Diencephalon (tissue), 1 donor: ENCODE results near the gene SLC22A31. TPM values are rescaled to one million over a fixed set of nuclear protein-coding genes. Genes with fewer than 3 reads are reported as not detected.

Experiments used
- total RNA-seq: library from RNA; depleted of rRNA; stranded (reverse); fragments of >200 nt; gene quantifications from one replicate; pipeline ENCODE4 v1.2.3, GENCODE V29; 2014

The SLC22A31 gene
- not detected for total RNA-seq

DNA sequence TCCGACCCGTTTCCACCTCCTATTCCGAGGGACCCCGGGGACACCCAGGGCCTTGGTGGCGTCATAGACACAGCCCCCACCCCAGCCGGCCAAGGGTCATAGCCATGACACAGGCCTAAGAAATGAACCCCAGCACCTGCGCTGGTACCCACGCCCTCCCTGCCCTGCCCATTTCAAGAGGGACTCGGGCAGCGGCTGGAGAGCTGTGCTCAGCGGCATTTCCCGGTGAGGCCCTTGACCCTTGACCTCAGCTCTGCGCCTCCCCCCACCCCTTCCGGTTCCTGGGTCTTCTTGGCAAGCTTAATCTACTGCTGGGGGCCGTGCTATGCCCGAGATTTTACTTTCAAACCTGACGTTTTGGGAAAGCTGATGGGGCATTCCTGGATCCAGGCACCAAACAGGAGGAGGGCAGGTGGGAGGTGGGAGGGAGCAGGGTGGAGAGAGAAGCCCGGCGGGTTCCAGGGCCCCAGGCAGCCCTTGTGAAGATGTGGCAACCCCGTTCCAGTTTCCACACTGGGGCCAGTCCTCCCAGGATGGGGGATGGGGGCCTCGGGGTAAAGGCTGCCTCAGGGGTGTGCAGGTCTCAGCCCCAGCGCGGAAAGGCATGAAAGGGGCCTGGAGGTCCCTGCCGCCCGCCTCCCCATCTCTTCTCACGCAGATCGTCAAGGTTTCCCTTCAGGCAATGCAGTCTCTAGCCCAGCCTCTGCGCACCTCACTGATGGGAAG is at the start of gene SLC22A31:
Gene SLC22A31 (minus strand): TSS at position 414 of the 726 bp plus-strand sequence. CDS start 36 bp downstream, at position 378.

DNA sequence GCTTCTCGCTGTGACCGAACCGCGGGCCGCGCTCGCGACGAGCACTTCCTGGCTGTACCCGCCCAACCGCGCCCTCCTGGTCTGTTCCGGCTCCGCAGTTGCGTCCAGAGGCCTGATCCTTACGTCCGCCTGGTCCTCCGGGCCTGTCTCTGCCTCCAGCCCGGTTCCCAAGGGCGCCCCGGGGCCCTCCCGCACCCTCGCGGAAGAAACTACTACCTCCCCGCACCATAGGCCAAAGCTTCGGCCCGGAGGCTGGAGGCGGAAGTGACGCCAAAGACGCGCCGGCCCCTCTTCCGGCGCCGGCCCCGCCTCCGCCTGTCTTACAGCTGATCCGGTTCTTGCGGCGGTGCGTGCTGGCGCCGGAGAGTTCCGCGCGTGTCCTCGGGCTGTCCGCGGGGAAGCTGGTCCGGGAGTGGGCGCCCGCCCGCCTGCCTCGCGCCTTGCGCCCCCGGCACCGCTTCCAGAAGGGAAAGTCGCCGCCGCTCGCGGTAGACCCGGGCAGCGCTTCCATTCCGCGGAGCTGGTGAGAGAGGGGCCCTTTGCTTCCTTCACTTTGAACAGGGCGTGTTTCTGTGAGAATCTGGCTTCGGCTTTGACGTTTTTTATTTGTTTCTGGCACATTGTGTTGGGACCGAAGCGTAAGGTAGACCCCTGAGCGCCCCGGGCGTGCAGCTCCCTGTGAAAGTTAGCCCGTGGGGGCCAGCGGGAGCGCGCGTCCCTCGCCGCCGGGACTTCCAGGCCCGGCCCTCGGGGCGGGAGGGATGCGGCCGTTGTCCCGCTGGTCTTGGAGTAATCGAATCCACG is 17.3 kb upstream of the SLC22A31 start, which contains the start of gene ZNF778:
Gene ZNF778 (plus strand): TSS at position 316 of the 804 bp plus-strand sequence. CDS start 3,425 bp downstream, outside the sequence.

DNA sequence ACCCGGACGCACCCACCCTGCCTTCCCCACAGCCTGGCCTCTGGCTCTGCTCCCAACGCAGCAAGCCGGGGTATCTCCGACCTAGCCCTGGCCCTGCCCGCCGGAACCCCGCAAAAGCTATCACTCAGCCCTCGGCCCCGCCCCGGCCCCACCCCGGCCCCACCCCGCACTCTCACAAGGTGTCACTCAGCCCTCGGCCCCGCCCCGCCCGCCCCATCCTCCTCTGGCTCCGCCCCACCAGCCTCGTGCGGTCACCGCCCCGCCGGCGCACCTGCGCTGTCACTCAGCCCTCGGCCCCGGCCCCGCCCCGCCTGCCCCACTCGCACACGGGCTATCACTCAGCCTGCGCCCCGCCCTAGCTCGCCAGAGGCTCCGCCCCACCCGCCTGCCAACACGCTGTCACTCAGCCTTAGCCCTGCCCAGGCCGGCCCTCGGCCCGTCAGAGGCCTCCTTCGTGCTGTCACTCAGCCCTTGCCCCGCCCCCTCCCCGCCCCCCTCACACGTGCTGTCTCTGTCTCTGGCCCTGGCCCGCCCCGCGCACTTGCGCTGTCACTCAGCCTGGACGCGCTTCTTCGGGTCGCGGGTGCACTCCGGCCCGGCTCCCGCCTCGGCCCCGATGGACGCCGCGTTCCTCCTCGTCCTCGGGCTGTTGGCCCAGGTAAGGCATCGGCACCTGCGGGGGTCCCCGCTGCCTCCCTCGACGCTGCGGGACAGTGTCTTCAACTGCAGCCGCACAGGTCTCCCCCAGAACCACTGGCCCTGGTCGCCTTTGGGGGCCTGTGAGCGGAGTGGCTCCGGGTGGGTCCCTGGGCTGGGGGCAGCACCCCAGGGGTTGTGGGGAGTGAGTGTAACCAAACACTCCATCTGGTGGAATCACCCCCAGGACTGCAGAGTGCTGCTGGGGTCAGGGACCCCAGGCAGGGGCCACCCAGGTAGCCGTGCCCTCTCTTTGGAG is 28.8 kb downstream of the SLC22A31 start, which contains the start of gene CDH15:
Gene CDH15 (plus strand): TSS at position 533 of the 955 bp plus-strand sequence. CDS start 84 bp downstream, at position 617.

Other genes with a start within 250 kb of the SLC22A31 start
- gene CBFA2T3, start 223.3 kb downstream of the SLC22A31 start, total RNA-seq: 2.3 TPM
- 12.2 TPM for gene ACSF3, start 106.7 kb downstream of the SLC22A31 start, total RNA-seq
- gene CDH15, start 28.8 kb downstream of the SLC22A31 start, total RNA-seq: 0.23 TPM
- 21.2 TPM for gene ZNF778, start 17.2 kb upstream of the SLC22A31 start, total RNA-seq